Keratinocyte (primary cell): ENCODE measurements around the gene TMEFF2. TPM values are rescaled to one million over a fixed set of nuclear protein-coding genes. Genes with fewer than 3 reads are reported as not detected.

ENCODE experiments used
- DNase-seq: peaks from one replicate; pipeline ENCODE4 v3.0.0-alpha.2; 2011; ENCODE audit warnings: low read depth, missing footprints, low spot score
- FAIRE-seq: peaks from 2 replicates; lab custom pipeline; 2011; peaks lifted over from hg19 to GRCh38; lab: Jason Lieb, UNC
- H2AFZ ChIP-seq: 2 replicates; pipeline ENCODE4 v1.6.0; 2012; ENCODE audit warnings: low read length, control low read depth, inconsistent platforms; ENCODE audit not compliant: control insufficient read depth
- H3K27ac ChIP-seq: 2 replicates; pipeline ENCODE4 v1.5.1; 2011; ENCODE audit warnings: low read length; ENCODE audit not compliant: control insufficient read depth, insufficient read depth
- H3K27me3 ChIP-seq: 3 replicates; pipeline ENCODE4 v1.6.0; 2011; ENCODE audit warnings: low read length; ENCODE audit not compliant: control insufficient read depth, insufficient read depth; ENCODE audit errors: extremely low read depth
- H3K36me3 ChIP-seq, 2 experiments: 2 replicates in 1 of 2; 3 replicates in 1 of 2; pipeline ENCODE4 v1.5.1; 2011; ENCODE audit warnings: low read length in 2 of 2, mild to moderate bottlenecking in 1 of 2; ENCODE audit not compliant: control insufficient read depth in 2 of 2, insufficient read depth in 2 of 2; ENCODE audit errors: extremely low read depth in 1 of 2
- H3K4me1 ChIP-seq: 3 replicates; pipeline ENCODE4 v1.5.1; 2011; ENCODE audit warnings: low read length; ENCODE audit not compliant: control insufficient read depth, insufficient read depth; ENCODE audit errors: extremely low read depth
- H3K4me2 ChIP-seq: 3 replicates; pipeline ENCODE4 v1.6.0; 2011; ENCODE audit warnings: low read depth, low read length; ENCODE audit not compliant: control insufficient read depth, insufficient read depth; ENCODE audit errors: extremely low read depth
- H3K4me3 ChIP-seq, 3 experiments: fragments of 200-600 bp in 1 of 3; sonication (generic) in 1 of 3; 2 replicates in 2 of 3; 3 replicates in 1 of 3; pipeline ENCODE4 v1.5.1; 2011 to 2016; ENCODE audit warnings: low read length in 3 of 3, mild to moderate bottlenecking in 3 of 3, control low read depth in 2 of 3, inconsistent platforms in 1 of 3, low read depth in 1 of 3, mixed read lengths in 1 of 3, mixed run types in 1 of 3, moderate library complexity in 1 of 3; ENCODE audit not compliant: control insufficient read depth in 2 of 3, insufficient read depth in 2 of 3; ENCODE audit errors: extremely low read depth in 1 of 3
- H3K79me2 ChIP-seq: 2 replicates; pipeline ENCODE4 v1.6.0; 2012; ENCODE audit warnings: low read length; ENCODE audit not compliant: control insufficient read depth, insufficient read depth
- H3K9ac ChIP-seq: 3 replicates; pipeline ENCODE4 v1.6.0; 2011; ENCODE audit warnings: low read length; ENCODE audit not compliant: control insufficient read depth, insufficient read depth; ENCODE audit errors: extremely low read depth
- H3K9me1 ChIP-seq: 3 replicates; pipeline ENCODE4 v1.6.0; 2011; ENCODE audit warnings: low read length; ENCODE audit not compliant: control insufficient read depth, insufficient read depth; ENCODE audit errors: extremely low read depth
- H3K9me3 ChIP-seq: 2 replicates; pipeline ENCODE4 v1.5.1; 2012; ENCODE audit warnings: low read depth, low read length; ENCODE audit not compliant: control insufficient read depth
- H4K20me1 ChIP-seq: 3 replicates; pipeline ENCODE4 v1.6.0; 2011; ENCODE audit warnings: low read length; ENCODE audit not compliant: control insufficient read depth, insufficient read depth; ENCODE audit errors: extremely low read depth
- EZH2 ChIP-seq: IDR thresholded peaks from one replicate; pipeline ENCODE4 v1.6.1; 2012; ENCODE audit warnings: inconsistent platforms, mild to moderate bottlenecking, low read length, moderate library complexity
- dilution Hi-C: fragments of 300-500 bp; cut with MboI; formaldehyde crosslinking; loops from one replicate; pipeline ENCODE4 v1.7.0; 2020; ENCODE audit warnings: low sequenced_read_pairs; ENCODE audit not compliant: extremely low pct_ligation_motif_present
- polyA plus RNA-seq, 5 experiments: library from polyadenylated mRNA; depleted of rRNA in 3 of 5; stranded (reverse) in 3 of 5; stranded (forward) in 1 of 5; unstranded in 1 of 5; fragments of >200 nt; gene quantifications; 1 replicate in 1 of 5; 2 replicates in 3 of 5; 3 replicates in 1 of 5; pipeline versions ENCODE4 v1.2.1 to v1.2.3, GENCODE V29; 2011 to 2012; ENCODE audit warnings: missing spikeins in 2 of 5, low read depth in 1 of 5, low replicate concordance in 1 of 5
- TF ChIP-seq, protein P1 (sequence below), 3 experiments: IDR thresholded peaks in 1 of 3; conservative IDR thresholded peaks in 1 of 3; optimal IDR thresholded peaks in 1 of 3; 2 replicates in 2 of 3; 3 replicates in 1 of 3; pipeline versions ENCODE3 to v1.5.1; 2011; ENCODE audit warnings: low read length in 3 of 3, mild to moderate bottlenecking in 3 of 3, moderate library complexity in 2 of 3, control low read depth in 1 of 3, inconsistent platforms in 1 of 3; ENCODE audit not compliant: insufficient read depth in 2 of 3; ENCODE audit errors: extremely low read depth in 1 of 3

The TMEFF2 gene
- polyA plus RNA-seq, 1 donor (not counting 4 experiments of a cell fraction or from before 2014, with no cell fraction given), result not detected

DNA sequence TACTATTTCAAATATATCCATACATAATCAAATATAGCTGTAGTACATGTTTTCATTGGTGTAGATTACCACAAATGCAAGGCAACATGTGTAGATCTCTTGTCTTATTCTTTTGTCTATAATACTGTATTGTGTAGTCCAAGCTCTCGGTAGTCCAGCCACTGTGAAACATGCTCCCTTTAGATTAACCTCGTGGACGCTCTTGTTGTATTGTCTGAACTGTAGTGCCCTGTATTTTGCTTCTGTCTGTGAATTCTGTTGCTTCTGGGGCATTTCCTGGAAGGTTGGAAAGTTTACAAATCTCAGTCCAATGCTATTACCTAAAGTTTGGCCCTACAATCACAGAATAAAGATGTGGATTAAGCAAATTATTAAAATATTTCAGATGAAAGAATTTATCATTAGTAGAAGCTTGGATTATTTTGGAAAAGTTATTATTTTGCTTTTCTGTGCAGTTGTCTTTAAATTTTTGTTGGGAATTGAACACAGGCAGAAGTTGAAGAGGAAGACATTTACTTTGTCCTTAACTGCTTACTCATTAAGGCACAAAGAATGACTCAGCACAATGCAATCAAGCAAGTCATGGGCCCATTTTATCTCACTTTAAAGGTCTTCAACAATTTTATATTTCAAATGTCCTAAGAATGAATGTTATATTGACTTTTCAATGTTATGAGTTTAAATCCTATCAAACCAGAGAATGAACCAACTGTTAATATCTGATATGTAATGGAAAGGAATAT, 244.4 kb downstream of the TMEFF2 start:
- FAIRE-seq, result no peak
- no peak for DNase-seq
- no peaks in the 10 kb centered on the region for H4K20me1 ChIP-seq
- TF ChIP-seq, protein P1, sequence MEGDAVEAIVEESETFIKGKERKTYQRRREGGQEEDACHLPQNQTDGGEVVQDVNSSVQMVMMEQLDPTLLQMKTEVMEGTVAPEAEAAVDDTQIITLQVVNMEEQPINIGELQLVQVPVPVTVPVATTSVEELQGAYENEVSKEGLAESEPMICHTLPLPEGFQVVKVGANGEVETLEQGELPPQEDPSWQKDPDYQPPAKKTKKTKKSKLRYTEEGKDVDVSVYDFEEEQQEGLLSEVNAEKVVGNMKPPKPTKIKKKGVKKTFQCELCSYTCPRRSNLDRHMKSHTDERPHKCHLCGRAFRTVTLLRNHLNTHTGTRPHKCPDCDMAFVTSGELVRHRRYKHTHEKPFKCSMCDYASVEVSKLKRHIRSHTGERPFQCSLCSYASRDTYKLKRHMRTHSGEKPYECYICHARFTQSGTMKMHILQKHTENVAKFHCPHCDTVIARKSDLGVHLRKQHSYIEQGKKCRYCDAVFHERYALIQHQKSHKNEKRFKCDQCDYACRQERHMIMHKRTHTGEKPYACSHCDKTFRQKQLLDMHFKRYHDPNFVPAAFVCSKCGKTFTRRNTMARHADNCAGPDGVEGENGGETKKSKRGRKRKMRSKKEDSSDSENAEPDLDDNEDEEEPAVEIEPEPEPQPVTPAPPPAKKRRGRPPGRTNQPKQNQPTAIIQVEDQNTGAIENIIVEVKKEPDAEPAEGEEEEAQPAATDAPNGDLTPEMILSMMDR (optimal IDR thresholded peaks at IDR 0.05 in 1 of 3, IDR thresholded peaks at IDR 0.05 in 1 of 3, conservative IDR thresholded peaks at IDR 0.05 in 1 of 3; ENCODE audit: extremely low read depth in 1 of 3, insufficient read depth in 2 of 3, low read length in 3 of 3), result no peak
- no peak for TF ChIP-seq EZH2
- H3K9me3 ChIP-seq, result no peaks in the 10 kb centered on the region
- H3K4me3 ChIP-seq, result no peak overlapping the region
- peak overlapping the region; percentile 65 for H2AFZ ChIP-seq
- peaks cover 3% of the 10 kb centered on the region for H3K4me1 ChIP-seq
- H3K79me2 ChIP-seq, result no peaks in the 10 kb centered on the region
- no peaks in the 10 kb centered on the region for H3K9me1 ChIP-seq
- H3K4me2 ChIP-seq, result no peak overlapping the region
- dilution Hi-C loops, result no loop called here
- H3K27ac ChIP-seq, result no peak overlapping the region
- no peaks in the 10 kb centered on the region for H3K36me3 ChIP-seq
- no peak overlapping the region for H3K9ac ChIP-seq
- H3K27me3 ChIP-seq, result no peaks in the 10 kb centered on the region

DNA sequence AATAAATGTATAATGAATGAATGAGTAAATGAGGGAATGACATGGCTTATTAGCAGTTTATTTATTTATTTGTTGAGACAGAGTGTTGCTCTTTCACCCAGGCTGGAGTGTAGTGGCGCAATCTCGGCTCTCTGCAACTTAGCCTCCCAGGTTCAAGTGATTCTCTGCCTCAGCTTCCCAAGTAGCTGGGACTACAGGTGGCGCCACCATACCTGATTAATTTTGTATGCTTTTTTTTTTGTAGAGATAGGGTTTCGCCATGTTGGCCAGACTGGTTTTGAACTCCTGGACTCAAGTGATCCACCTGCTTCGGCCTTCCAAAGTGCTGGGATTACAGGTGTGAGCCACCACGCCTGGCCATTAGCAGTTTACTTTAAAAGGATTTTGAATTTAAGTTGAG, 247.5 kb downstream of the TMEFF2 start:
- Histone ChIP-seq H4K20me1 (no peaks in the 10 kb centered on the region), H3K4me2 (no peak overlapping the region), H3K79me2 (no peaks in the 10 kb centered on the region), H3K4me3 (no peak overlapping the region), H3K27ac (no peak overlapping the region), H3K36me3 (no peaks in the 10 kb centered on the region), H2AFZ (no peak overlapping the region), H3K9ac (no peak overlapping the region), H3K9me1 (no peaks in the 10 kb centered on the region), H3K4me1 (peaks cover 14% of the 10 kb centered on the region), H3K9me3 (no peaks in the 10 kb centered on the region), H3K27me3 (no peaks in the 10 kb centered on the region)
- dilution Hi-C loops, result no loop called here
- TF ChIP-seq, protein P1 (optimal IDR thresholded peaks at IDR 0.05 in 1 of 3, IDR thresholded peaks at IDR 0.05 in 1 of 3, conservative IDR thresholded peaks at IDR 0.05 in 1 of 3; ENCODE audit: extremely low read depth in 1 of 3, insufficient read depth in 2 of 3, low read length in 3 of 3), result no peak
- no peak for TF ChIP-seq EZH2
- DNase-seq, result no peak
- no peak for FAIRE-seq
